Spleen (tissue), 7 donors: ENCODE data around the gene AMIGO3.
A peak's percentile ranks its signal among the peaks of the same experiment; 100 is the strongest.

ENCODE experiments used
- POLR2AphosphoS5 ChIP-seq, 3 donors: sonication (generic); formaldehyde crosslinking; IDR thresholded peaks; one replicate each; pipeline ENCODE4 v1.5.1; 2017; ENCODE audit warnings: antibody characterized with exemption in 3 of 3
- TF ChIP-seq, protein P1 (sequence below), 11 experiments: fragments of 200-600 bp in 7 of 11; fragments of 450-650 bp in 4 of 11; sonication (generic) in 4 of 11; IDR thresholded peaks in 8 of 11; conservative IDR thresholded peaks in 3 of 11; 1 replicate in 7 of 11; 2 replicates in 4 of 11; pipeline versions ENCODE4 v1.4.0 to v1.8.0; 2016 to 2021; ENCODE audit warnings: antibody characterized with exemption in 11 of 11, inconsistent platforms in 4 of 11, mild to moderate bottlenecking in 1 of 11
- donor health status: DM: no; HTN: no; CAD: no; lungs with moderate emphysema.
- donor health status: DM: no; HTN: no; CAD: no.
- donor health status: DM: no; HTN: no; CAD: no.

DNA sequence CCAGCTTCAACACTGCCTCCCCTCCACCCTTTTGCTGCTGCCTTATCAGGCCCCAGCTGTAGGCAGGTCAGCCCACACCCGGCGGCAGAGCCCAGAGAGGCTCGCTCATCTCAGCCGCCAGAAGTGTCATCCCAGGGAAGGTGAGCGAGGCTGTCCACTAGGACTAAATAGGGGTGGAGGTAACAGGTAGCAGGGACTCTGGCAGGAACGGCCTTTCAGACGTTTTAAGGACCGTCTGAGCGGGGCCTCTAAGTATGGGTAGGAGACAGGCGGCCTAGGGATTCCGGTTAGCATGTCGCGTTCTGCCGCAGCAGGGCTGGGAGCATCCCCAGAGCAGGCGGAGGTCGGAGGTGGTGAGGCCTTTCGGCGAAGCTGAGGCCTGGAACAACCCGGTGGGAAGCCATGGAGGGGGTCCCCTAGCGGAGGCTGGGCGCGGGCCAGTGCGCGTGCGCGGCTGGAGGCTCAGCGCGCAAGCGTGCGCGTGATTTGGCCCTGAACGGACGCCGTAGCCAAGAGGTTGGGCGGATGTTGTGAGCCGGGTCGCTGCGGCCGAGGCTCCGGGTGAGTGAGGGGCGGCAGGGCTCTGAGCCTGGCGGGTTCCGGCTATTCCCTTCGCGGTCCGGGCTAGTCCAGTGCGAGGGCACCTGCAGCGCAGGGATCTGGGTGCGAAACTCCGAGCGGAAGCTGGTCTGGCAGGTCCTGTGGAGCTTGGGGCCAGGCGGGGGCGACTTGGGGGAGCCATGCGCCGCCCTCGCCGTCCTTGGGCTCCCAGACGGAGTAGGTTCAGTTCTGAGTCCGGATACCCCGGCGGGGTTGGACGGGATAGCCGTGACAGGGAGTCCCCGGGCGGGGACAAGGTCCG lies 30.2 kb downstream of the AMIGO3 start, which contains the start of the genes MST1 and RNF123:
- TF ChIP-seq, protein P1, sequence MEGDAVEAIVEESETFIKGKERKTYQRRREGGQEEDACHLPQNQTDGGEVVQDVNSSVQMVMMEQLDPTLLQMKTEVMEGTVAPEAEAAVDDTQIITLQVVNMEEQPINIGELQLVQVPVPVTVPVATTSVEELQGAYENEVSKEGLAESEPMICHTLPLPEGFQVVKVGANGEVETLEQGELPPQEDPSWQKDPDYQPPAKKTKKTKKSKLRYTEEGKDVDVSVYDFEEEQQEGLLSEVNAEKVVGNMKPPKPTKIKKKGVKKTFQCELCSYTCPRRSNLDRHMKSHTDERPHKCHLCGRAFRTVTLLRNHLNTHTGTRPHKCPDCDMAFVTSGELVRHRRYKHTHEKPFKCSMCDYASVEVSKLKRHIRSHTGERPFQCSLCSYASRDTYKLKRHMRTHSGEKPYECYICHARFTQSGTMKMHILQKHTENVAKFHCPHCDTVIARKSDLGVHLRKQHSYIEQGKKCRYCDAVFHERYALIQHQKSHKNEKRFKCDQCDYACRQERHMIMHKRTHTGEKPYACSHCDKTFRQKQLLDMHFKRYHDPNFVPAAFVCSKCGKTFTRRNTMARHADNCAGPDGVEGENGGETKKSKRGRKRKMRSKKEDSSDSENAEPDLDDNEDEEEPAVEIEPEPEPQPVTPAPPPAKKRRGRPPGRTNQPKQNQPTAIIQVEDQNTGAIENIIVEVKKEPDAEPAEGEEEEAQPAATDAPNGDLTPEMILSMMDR (IDR thresholded peaks at IDR 0.05 in 8 of 11, conservative IDR thresholded peaks at IDR 0.05 in 3 of 11), result peak in 7 of 11 experiments; percentile 16 to 60 (median 44)
- peak; percentile 93 to 95 (median 94) for TF ChIP-seq POLR2AphosphoS5 (IDR thresholded peaks at IDR 0.05)
